Neural cell (in vitro differentiated cells): ENCODE results near the gene SPPL3. TPM values are rescaled to one million over a fixed set of nuclear protein-coding genes. Genes with fewer than 3 reads are reported as not detected.

ENCODE experiments used
- H2AFZ ChIP-seq: fragments of 200-600, 300-800 bp; sonication (generic), shearing (Covaris generic); 2 replicates; pipeline ENCODE4 v1.6.0; 2014; ENCODE audit warnings: low read depth, mild to moderate bottlenecking, antibody characterized with exemption, low read length, moderate library complexity
- H3F3A ChIP-seq: fragments of 200-600 bp; shearing (Covaris generic); 2 replicates; pipeline ENCODE4 v1.6.1; 2016; ENCODE audit warnings: mild to moderate bottlenecking, moderate library complexity, mixed read lengths, antibody characterized with exemption, low read length; ENCODE audit not compliant: insufficient read depth, poor library complexity, severe bottlenecking
- H3K27ac ChIP-seq: fragments of 200-600, 300-800 bp; sonication (generic), shearing (Covaris generic); 2 replicates; pipeline ENCODE4 v1.5.1; 2014; ENCODE audit warnings: mild to moderate bottlenecking, low read length, moderate library complexity
- H3K27me3 ChIP-seq: fragments of 300-800, 200-600 bp; sonication (generic), shearing (Covaris generic); 2 replicates; pipeline ENCODE4 v1.6.0; 2014; ENCODE audit warnings: mild to moderate bottlenecking, low read depth, low read length, moderate library complexity; ENCODE audit not compliant: insufficient read depth
- H3K36me3 ChIP-seq: fragments of 300-800, 200-600 bp; sonication (generic), shearing (Covaris generic); 2 replicates; pipeline ENCODE4 v1.5.1; 2014; ENCODE audit warnings: mild to moderate bottlenecking, antibody characterized with exemption, low read length, moderate library complexity; ENCODE audit not compliant: insufficient read depth
- H3K4me2 ChIP-seq: fragments of 300-800, 200-600 bp; sonication (generic), shearing (Covaris generic); 2 replicates; pipeline ENCODE4 v1.6.0; 2014; ENCODE audit warnings: mild to moderate bottlenecking, low read length
- H3K4me3 ChIP-seq: fragments of 300-800, 200-600 bp; sonication (generic), shearing (Covaris generic); 2 replicates; pipeline ENCODE4 v1.5.1; 2014; ENCODE audit warnings: mild to moderate bottlenecking, low read length, moderate library complexity
- H3K79me2 ChIP-seq: fragments of 200-600 bp; shearing (Covaris generic); replicated peaks from 2 replicates; pipeline ENCODE4 v1.6.0; 2014; ENCODE audit warnings: mild to moderate bottlenecking, low read length, moderate library complexity; ENCODE audit not compliant: insufficient read depth
- H3K9ac ChIP-seq: fragments of 300-800, 200-600 bp; sonication (generic), shearing (Covaris generic); 2 replicates; pipeline ENCODE4 v1.6.1; 2016; ENCODE audit warnings: mild to moderate bottlenecking, low read length, mixed read lengths
- H3K9me2 ChIP-seq: fragments of 200-600 bp; shearing (Covaris generic); 2 replicates; pipeline ENCODE4 v1.6.1; 2016; ENCODE audit warnings: mild to moderate bottlenecking, low read length, mixed read lengths; ENCODE audit not compliant: insufficient read depth
- H3K9me3 ChIP-seq: fragments of 200-600, 300-800 bp; sonication (generic), shearing (Covaris generic); 2 replicates; pipeline ENCODE4 v1.6.1; 2016; ENCODE audit warnings: mild to moderate bottlenecking, mixed run types, low read length, moderate library complexity, mixed read lengths
- H4K20me1 ChIP-seq: fragments of 200-600 bp; shearing (Covaris generic); 2 replicates; pipeline ENCODE4 v1.6.1; 2016; ENCODE audit warnings: mild to moderate bottlenecking, mixed run types; ENCODE audit not compliant: insufficient read depth
- CTCF ChIP-seq: fragments of 450-650 bp; IDR thresholded peaks from 2 replicates; pipeline ENCODE4 v1.5.1; 2014; ENCODE audit warnings: antibody characterized with exemption, mild to moderate bottlenecking, moderate library complexity; ENCODE audit not compliant: poor library complexity, severe bottlenecking
- EP300 ChIP-seq: fragments of 450-650 bp; conservative IDR thresholded peaks from 2 replicates; pipeline ENCODE4 v1.6.1; 2014; ENCODE audit warnings: antibody characterized with exemption, mild to moderate bottlenecking, moderate library complexity; ENCODE audit not compliant: poor library complexity, severe bottlenecking
- EZH2 ChIP-seq: fragments of 200-600, 300-800 bp; shearing (Covaris generic), sonication (generic); IDR thresholded peaks from 2 replicates; pipeline ENCODE4 v1.6.1; 2014; ENCODE audit warnings: antibody characterized with exemption, low read length, borderline replicate concordance, mild to moderate bottlenecking; ENCODE audit not compliant: insufficient read depth, poor library complexity, severe bottlenecking
- MXI1 ChIP-seq: fragments of 450-650 bp; conservative IDR thresholded peaks from 2 replicates; pipeline ENCODE4 v1.6.1; 2014; ENCODE audit warnings: antibody characterized with exemption, mild to moderate bottlenecking; ENCODE audit not compliant: poor library complexity, severe bottlenecking
- POLR2AphosphoS5 ChIP-seq: IDR thresholded peaks from 2 replicates; pipeline ENCODE4 v1.6.1; 2012
- RAD21 ChIP-seq: fragments of 450-650 bp; conservative IDR thresholded peaks from 2 replicates; pipeline ENCODE4 v1.6.1; 2014; ENCODE audit warnings: antibody characterized with exemption, mild to moderate bottlenecking, moderate library complexity
- REST ChIP-seq: IDR thresholded peaks from 2 replicates; pipeline ENCODE4 v1.6.1; 2012; ENCODE audit warnings: borderline replicate concordance
- SMC3 ChIP-seq: fragments of 450-650 bp; conservative IDR thresholded peaks from 2 replicates; pipeline ENCODE4 v1.6.1; 2014; ENCODE audit warnings: antibody characterized with exemption, mild to moderate bottlenecking, moderate library complexity; ENCODE audit not compliant: poor library complexity
- TAF1 ChIP-seq: IDR thresholded peaks from 2 replicates; pipeline ENCODE4 v1.6.1; 2012; ENCODE audit warnings: low read depth
- polyA plus RNA-seq: library from polyadenylated mRNA; depleted of rRNA; stranded (reverse); fragments of >200 nt; gene quantifications from 2 replicates; pipeline ENCODE4 v1.2.3, GENCODE V29; 2014

The SPPL3 gene
- polyA plus RNA-seq, 1 donor from 2014 or later: 21.3 TPM

GRCh38 chr12:120870415-120870814 is 33.7 kb downstream of the SPPL3 start:
- Histone ChIP-seq H3K36me3 (no peaks in the 10 kb centered on the region), H3K4me3 (no peak overlapping the region), H3K27me3 (no peaks in the 10 kb centered on the region), H3K9ac (no peak overlapping the region), H3F3A (no peaks in the 10 kb centered on the region), H2AFZ (no peak overlapping the region), H3K79me2 (peaks cover 14% of the 10 kb centered on the region), H4K20me1 (no peaks in the 10 kb centered on the region), H3K9me3 (no peaks in the 10 kb centered on the region), H3K4me2 (no peak overlapping the region), H3K9me2 (no peaks in the 10 kb centered on the region), H3K27ac (no peak overlapping the region)
- TF ChIP-seq CTCF (no peak), RAD21 (no peak), POLR2AphosphoS5 (no peak), EZH2 (no peak), TAF1 (no peak), EP300 (no peak), REST (no peak), SMC3 (no peak), MXI1 (no peak)

- H3K9me2 ChIP-seq: no peaks in the 10 kb centered on the region
- H3K79me2 ChIP-seq: peaks cover 8% of the 10 kb centered on the region
- no peak overlapping the region for H2AFZ ChIP-seq
- no peaks in the 10 kb centered on the region for H3K36me3 ChIP-seq
- no peak overlapping the region for H3K4me3 ChIP-seq
- H3K9me3 ChIP-seq: no peaks in the 10 kb centered on the region
- H3K4me2 ChIP-seq: no peak overlapping the region
- H3K27me3 ChIP-seq: no peaks in the 10 kb centered on the region
- H3K9ac ChIP-seq: no peak overlapping the region
- TF ChIP-seq CTCF: no peak
- no peak for TF ChIP-seq REST
- no peak for TF ChIP-seq EZH2
- TF ChIP-seq EP300: no peak
- no peak for TF ChIP-seq SMC3
- no peak for TF ChIP-seq TAF1
- H4K20me1 ChIP-seq: no peaks in the 10 kb centered on the region
- no peak overlapping the region for H3K27ac ChIP-seq
- H3F3A ChIP-seq: no peaks in the 10 kb centered on the region
Measured at GRCh38 chr12:120869376-120869775, 34.8 kb downstream of the SPPL3 start.
